PC-9 (cell line): ENCODE data around the gene TRIM68.

ENCODE experiments used
- EZH2 ChIP-seq: fragments of 200-600 bp; sonication (generic); IDR thresholded peaks from 2 replicates; pipeline ENCODE4 v1.8.0; 2017; ENCODE audit warnings: antibody characterized with exemption, low read depth
- TF ChIP-seq, protein P1 (sequence below): fragments of 200-600 bp; sonication (generic); conservative IDR thresholded peaks from 2 replicates; pipeline ENCODE4 v1.6.1; 2017; ENCODE audit warnings: mixed run types, antibody characterized with exemption, mild to moderate bottlenecking, moderate library complexity

DNA sequence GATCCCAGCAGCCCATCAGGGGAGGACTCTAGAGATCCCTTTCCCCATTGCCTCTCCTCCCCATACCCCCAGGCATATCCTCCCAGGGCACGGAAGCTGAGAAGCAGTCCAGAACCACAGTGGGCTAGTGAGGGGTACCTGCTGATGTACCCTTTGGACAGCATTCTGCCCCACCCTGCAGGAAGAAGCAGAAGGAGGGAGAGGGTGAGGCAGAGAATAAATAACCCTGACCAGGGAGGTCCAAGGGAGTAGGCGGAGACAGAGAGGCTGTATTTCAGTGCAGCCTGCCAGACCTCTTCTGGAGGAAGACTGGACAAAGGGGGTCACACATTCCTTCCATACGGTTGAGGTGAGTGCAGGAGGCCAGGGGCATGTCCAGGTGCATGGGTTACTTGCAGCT, 35.7 kb upstream of the TRIM68 start, which contains the start of gene OR51E1:
- TF ChIP-seq, protein P1, sequence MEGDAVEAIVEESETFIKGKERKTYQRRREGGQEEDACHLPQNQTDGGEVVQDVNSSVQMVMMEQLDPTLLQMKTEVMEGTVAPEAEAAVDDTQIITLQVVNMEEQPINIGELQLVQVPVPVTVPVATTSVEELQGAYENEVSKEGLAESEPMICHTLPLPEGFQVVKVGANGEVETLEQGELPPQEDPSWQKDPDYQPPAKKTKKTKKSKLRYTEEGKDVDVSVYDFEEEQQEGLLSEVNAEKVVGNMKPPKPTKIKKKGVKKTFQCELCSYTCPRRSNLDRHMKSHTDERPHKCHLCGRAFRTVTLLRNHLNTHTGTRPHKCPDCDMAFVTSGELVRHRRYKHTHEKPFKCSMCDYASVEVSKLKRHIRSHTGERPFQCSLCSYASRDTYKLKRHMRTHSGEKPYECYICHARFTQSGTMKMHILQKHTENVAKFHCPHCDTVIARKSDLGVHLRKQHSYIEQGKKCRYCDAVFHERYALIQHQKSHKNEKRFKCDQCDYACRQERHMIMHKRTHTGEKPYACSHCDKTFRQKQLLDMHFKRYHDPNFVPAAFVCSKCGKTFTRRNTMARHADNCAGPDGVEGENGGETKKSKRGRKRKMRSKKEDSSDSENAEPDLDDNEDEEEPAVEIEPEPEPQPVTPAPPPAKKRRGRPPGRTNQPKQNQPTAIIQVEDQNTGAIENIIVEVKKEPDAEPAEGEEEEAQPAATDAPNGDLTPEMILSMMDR = no peak
- TF ChIP-seq EZH2 = no peak
